Endothelial cell of umbilical vein (primary cell): ENCODE results near the gene UQCC2. TPM values are rescaled to one million over a fixed set of nuclear protein-coding genes. Genes with fewer than 3 reads are reported as not detected.

Experiments
- BruUV-seq: library from RNA; stranded (reverse); fragments of 400-500 nt; replicated peaks from 2 replicates; lab custom pipeline; 2021; lab: Mats Ljungman, UMichigan
- CTCF ChIA-PET: fragments of 300-600, 350-600 bp; sonication (Branson Sonifier 250); formaldehyde crosslinking; loops from one replicate; lab custom pipeline; 2021; ENCODE audit warnings: antibody characterized with exemption, inconsistent platforms; lab: Charles Lee
- POLR2A ChIA-PET: fragments of 300-600, 350-600 bp; sonication (Branson Sonifier 250); formaldehyde crosslinking; loops from one replicate; lab custom pipeline; 2021; ENCODE audit warnings: antibody characterized with exemption, inconsistent platforms; lab: Charles Lee
- DNase-seq: peaks from one replicate; pipeline ENCODE4 v3.0.0-alpha.2; 2011; ENCODE audit warnings: low read depth, low spot score
- FAIRE-seq: peaks from 2 replicates; lab custom pipeline; 2011; peaks lifted over from hg19 to GRCh38; lab: Jason Lieb, UNC
- H2AFZ ChIP-seq: 2 replicates; pipeline ENCODE4 v1.6.0; 2012; ENCODE audit warnings: low read depth, low read length, control low read depth, inconsistent platforms
- H3K27ac ChIP-seq: 2 replicates; pipeline ENCODE4 v1.5.1; 2011; ENCODE audit warnings: low read depth, mild to moderate bottlenecking, control low read depth, low read length, moderate library complexity; ENCODE audit not compliant: insufficient read depth
- H3K27me3 ChIP-seq, 2 experiments: 2 replicates each; pipeline versions ENCODE4 v1.6.0 to v1.6.1; 2011; ENCODE audit warnings: low read length in 2 of 2, mixed read lengths in 1 of 2; ENCODE audit not compliant: control insufficient read depth in 2 of 2, insufficient read depth in 2 of 2
- H3K36me3 ChIP-seq, 2 experiments: 2 replicates in 1 of 2; 3 replicates in 1 of 2; pipeline ENCODE4 v1.5.1; 2011; ENCODE audit warnings: low read length in 2 of 2, mild to moderate bottlenecking in 1 of 2, moderate library complexity in 1 of 2; ENCODE audit not compliant: control insufficient read depth in 2 of 2, insufficient read depth in 2 of 2; ENCODE audit errors: extremely low read depth in 1 of 2
- H3K4me1 ChIP-seq: 3 replicates; pipeline ENCODE4 v1.5.1; 2011; ENCODE audit warnings: mild to moderate bottlenecking, low read length; ENCODE audit not compliant: control insufficient read depth, insufficient read depth; ENCODE audit errors: extremely low read depth
- H3K4me2 ChIP-seq: 2 replicates; pipeline ENCODE4 v1.6.1; 2011; ENCODE audit warnings: low read length, control low read depth, mixed read lengths; ENCODE audit not compliant: insufficient read depth
- H3K4me3 ChIP-seq, 3 experiments: fragments of 200-600 bp in 1 of 3; sonication (generic), shearing (Covaris generic) in 1 of 3; replicated peaks in 1 of 3; 2 replicates each; pipeline ENCODE4 v1.5.1; 2011 to 2016; ENCODE audit warnings: control low read depth in 3 of 3, low read length in 3 of 3, mild to moderate bottlenecking in 2 of 3, inconsistent platforms in 1 of 3, low read depth in 1 of 3, moderate library complexity in 1 of 3; ENCODE audit not compliant: insufficient read depth in 1 of 3
- H3K79me2 ChIP-seq: 2 replicates; pipeline ENCODE4 v1.6.0; 2012; ENCODE audit warnings: low read length, inconsistent platforms; ENCODE audit not compliant: control insufficient read depth, insufficient read depth
- H3K9ac ChIP-seq: replicated peaks from 2 replicates; pipeline ENCODE3; 2011; ENCODE audit warnings: low read length, control low read depth; ENCODE audit not compliant: insufficient read depth; ENCODE audit errors: extremely low read depth
- H3K9me1 ChIP-seq: replicated peaks from 3 replicates; pipeline ENCODE4 v1.6.0; 2011; ENCODE audit warnings: mild to moderate bottlenecking, low read length; ENCODE audit not compliant: control insufficient read depth, insufficient read depth; ENCODE audit errors: extremely low read depth
- H3K9me3 ChIP-seq: replicated peaks from 2 replicates; pipeline ENCODE4 v1.5.1; 2012; ENCODE audit warnings: low read length, inconsistent platforms; ENCODE audit not compliant: control insufficient read depth, insufficient read depth
- H4K20me1 ChIP-seq: replicated peaks from 2 replicates; pipeline ENCODE3; 2011; ENCODE audit warnings: mild to moderate bottlenecking, low read length; ENCODE audit not compliant: control insufficient read depth, insufficient read depth; ENCODE audit errors: extremely low read depth
- EZH2 ChIP-seq: IDR thresholded peaks from 2 replicates; pipeline ENCODE4 v1.6.1; 2012; ENCODE audit warnings: borderline replicate concordance, low read depth, mild to moderate bottlenecking, moderate library complexity, low read length, inconsistent platforms; ENCODE audit not compliant: severe bottlenecking
- FOS ChIP-seq: IDR thresholded peaks from 2 replicates; pipeline ENCODE4 v1.6.1; 2011; ENCODE audit warnings: mild to moderate bottlenecking, low read length, moderate library complexity, borderline replicate concordance; ENCODE audit not compliant: insufficient read depth
- GATA2 ChIP-seq: IDR thresholded peaks from 2 replicates; pipeline ENCODE4 v1.7.0; 2011; ENCODE audit warnings: low read depth, mild to moderate bottlenecking, moderate library complexity, mixed read lengths, low read length; ENCODE audit not compliant: insufficient read length, insufficient read depth
- JUN ChIP-seq: IDR thresholded peaks from 2 replicates; pipeline ENCODE4 v1.6.1; 2011; ENCODE audit warnings: borderline replicate concordance, low read depth; ENCODE audit not compliant: insufficient read length, insufficient read depth
- MYC ChIP-seq: IDR thresholded peaks from one replicate; pipeline ENCODE4 v1.6.1; 2011; ENCODE audit warnings: mild to moderate bottlenecking, low read depth, low read length
- POLR2A ChIP-seq: IDR thresholded peaks from 2 replicates; pipeline ENCODE4 v1.6.1; 2012; ENCODE audit warnings: low read depth, mild to moderate bottlenecking, control low read depth, low read length
- POLR2AphosphoS5 ChIP-seq: IDR thresholded peaks from 2 replicates; pipeline ENCODE4 v1.6.1; 2012; ENCODE audit warnings: low read depth, mild to moderate bottlenecking, control low read depth, low read length, moderate library complexity; ENCODE audit not compliant: insufficient read depth
- dilution Hi-C: fragments of 300-500 bp; cut with MboI; formaldehyde crosslinking; loops from one replicate; pipeline ENCODE4 v1.15.0; 2019; ENCODE audit warnings: low sequenced_read_pairs; ENCODE audit not compliant: extremely low pct_ligation_motif_present
- intact Hi-C: fragments of 100-400 bp; cut with micrococcal nuclease; formaldehyde crosslinking; loops from one replicate; pipeline ENCODE4 v1.10.0; 2022
- polyA plus RNA-seq, 4 experiments: library from polyadenylated mRNA; depleted of rRNA in 3 of 4; stranded (reverse) in 3 of 4; unstranded in 1 of 4; fragments of >200 nt; gene quantifications; 2 replicates each; pipeline versions ENCODE4 v1.2.1 to v1.2.3, GENCODE V29; 2011 to 2012; ENCODE audit warnings: missing spikeins in 1 of 4
- total RNA-seq: library from RNA; stranded (reverse); gene quantifications from 2 replicates; pipeline ENCODE4 v1.2.3, GENCODE V29; 2021
- TF ChIP-seq, protein P1 (sequence below): IDR thresholded peaks from 2 replicates; pipeline ENCODE4 v1.6.1; 2011; ENCODE audit not compliant: insufficient read depth, insufficient read length
- TF ChIP-seq, protein P2 (sequence below), 2 donors: IDR thresholded peaks; 1 replicate in 1 of 2; 2 replicates in 1 of 2; pipeline ENCODE4 v1.5.1; 2011; ENCODE audit warnings: low read length in 2 of 2, mild to moderate bottlenecking in 2 of 2, moderate library complexity in 2 of 2, control low read depth in 1 of 2, inconsistent platforms in 1 of 2, low read depth in 1 of 2; ENCODE audit not compliant: insufficient read depth in 1 of 2; ENCODE audit errors: extremely low read depth in 1 of 2

Gene UQCC2
- total and polyA plus RNA-seq, 2 donors (not counting 3 experiments of a cell fraction or from before 2014, with no cell fraction given) = 46.3 to 95.3 TPM

DNA sequence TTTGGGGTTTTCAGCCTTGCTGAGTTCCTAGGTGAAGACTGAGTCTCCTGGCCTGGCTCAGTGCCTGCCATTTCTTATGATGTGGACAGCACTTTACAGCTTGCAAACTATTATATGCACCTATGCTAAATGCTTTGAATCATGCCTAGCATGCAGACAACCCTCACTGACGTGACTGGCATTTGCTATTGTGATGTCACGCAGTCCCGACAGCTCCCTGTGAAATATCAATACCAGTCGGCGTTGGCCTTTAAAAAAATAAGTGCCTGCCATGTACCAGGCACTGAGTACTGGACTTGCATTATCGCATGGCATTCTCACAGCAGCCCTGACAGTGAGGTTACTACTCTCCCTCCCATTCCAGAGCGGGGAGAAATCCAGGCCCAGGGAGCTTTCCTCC, 35.5 kb downstream of the UQCC2 start:
- dilution Hi-C loops (no loop called here), intact Hi-C loops (no loop called here)
- H4K20me1 ChIP-seq = no peaks in the 10 kb centered on the region
- H3K9me3 ChIP-seq = no peaks in the 10 kb centered on the region
- no peaks in the 10 kb centered on the region for H3K9me1 ChIP-seq
- no TSS peak for BruUV-seq
- DNase-seq (no peak), FAIRE-seq (no peak)
- no peak overlapping the region for H3K27ac ChIP-seq
- TF ChIP-seq, protein P1, sequence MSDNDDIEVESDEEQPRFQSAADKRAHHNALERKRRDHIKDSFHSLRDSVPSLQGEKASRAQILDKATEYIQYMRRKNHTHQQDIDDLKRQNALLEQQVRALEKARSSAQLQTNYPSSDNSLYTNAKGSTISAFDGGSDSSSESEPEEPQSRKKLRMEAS = no peak
- TF ChIP-seq MYC = no peak
- TF ChIP-seq GATA2 = no peak
- TF ChIP-seq FOS = no peak
- no peak for TF ChIP-seq EZH2
- no peak for TF ChIP-seq JUN
- TF ChIP-seq POLR2AphosphoS5 = no peak
- no peak for TF ChIP-seq POLR2A
- TF ChIP-seq, protein P2, sequence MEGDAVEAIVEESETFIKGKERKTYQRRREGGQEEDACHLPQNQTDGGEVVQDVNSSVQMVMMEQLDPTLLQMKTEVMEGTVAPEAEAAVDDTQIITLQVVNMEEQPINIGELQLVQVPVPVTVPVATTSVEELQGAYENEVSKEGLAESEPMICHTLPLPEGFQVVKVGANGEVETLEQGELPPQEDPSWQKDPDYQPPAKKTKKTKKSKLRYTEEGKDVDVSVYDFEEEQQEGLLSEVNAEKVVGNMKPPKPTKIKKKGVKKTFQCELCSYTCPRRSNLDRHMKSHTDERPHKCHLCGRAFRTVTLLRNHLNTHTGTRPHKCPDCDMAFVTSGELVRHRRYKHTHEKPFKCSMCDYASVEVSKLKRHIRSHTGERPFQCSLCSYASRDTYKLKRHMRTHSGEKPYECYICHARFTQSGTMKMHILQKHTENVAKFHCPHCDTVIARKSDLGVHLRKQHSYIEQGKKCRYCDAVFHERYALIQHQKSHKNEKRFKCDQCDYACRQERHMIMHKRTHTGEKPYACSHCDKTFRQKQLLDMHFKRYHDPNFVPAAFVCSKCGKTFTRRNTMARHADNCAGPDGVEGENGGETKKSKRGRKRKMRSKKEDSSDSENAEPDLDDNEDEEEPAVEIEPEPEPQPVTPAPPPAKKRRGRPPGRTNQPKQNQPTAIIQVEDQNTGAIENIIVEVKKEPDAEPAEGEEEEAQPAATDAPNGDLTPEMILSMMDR (IDR thresholded peaks at IDR 0.05; ENCODE audit: extremely low read depth in 1 of 2, insufficient read depth in 1 of 2, low read depth in 1 of 2, low read length in 2 of 2) = no peak
- H3K4me3 ChIP-seq = no peak overlapping the region
- H3K36me3 ChIP-seq = peaks cover 8 to 23% of the 10 kb centered on the region in 2 experiments
- no peaks in the 10 kb centered on the region for H3K79me2 ChIP-seq
- no peak overlapping the region for H2AFZ ChIP-seq
- peaks cover 25% of the 10 kb centered on the region for H3K4me1 ChIP-seq
- CTCF ChIA-PET = interaction anchor here (1.2 to 2.1 kb wide), 2 partner anchors 25 to 86 kb away, joined by 4 to 5 read pairs; no protein-coding TSS in a partner anchor
- POLR2A ChIA-PET = no interaction called here
- no peak overlapping the region for H3K4me2 ChIP-seq
- no peaks in the 10 kb centered on the region for H3K27me3 ChIP-seq
- no peak overlapping the region for H3K9ac ChIP-seq
